Effector memory CD4-positive, alpha-beta T cell (primary cell): ENCODE data around the gene CREB3.

Experiments used
- DNase-seq, 3 donors: peaks; one replicate each; pipeline ENCODE4 v3.0.0-alpha.2; 2020
- H3K27ac ChIP-seq: 2 replicates; pipeline ENCODE4 v1.7.0; 2013; ENCODE audit warnings: mild to moderate bottlenecking, low read length, moderate library complexity; ENCODE audit not compliant: insufficient read depth, poor library complexity, severe bottlenecking
- H3K27me3 ChIP-seq: replicated peaks from 2 replicates; pipeline ENCODE4 v1.7.0; 2013; ENCODE audit warnings: mild to moderate bottlenecking, low read length; ENCODE audit not compliant: insufficient read depth, control insufficient read depth, poor library complexity, severe bottlenecking
- H3K36me3 ChIP-seq: 2 replicates; pipeline ENCODE4 v1.7.0; 2013; ENCODE audit warnings: mild to moderate bottlenecking, low read length, moderate library complexity; ENCODE audit not compliant: control insufficient read depth, insufficient read depth
- H3K4me1 ChIP-seq: 2 replicates; pipeline ENCODE4 v1.7.0; 2013; ENCODE audit warnings: low read length, mild to moderate bottlenecking; ENCODE audit not compliant: control insufficient read depth, insufficient read depth, poor library complexity, severe bottlenecking
- H3K4me3 ChIP-seq: 2 replicates; pipeline ENCODE4 v1.7.0; 2013; ENCODE audit warnings: low read length, low read depth, mild to moderate bottlenecking; ENCODE audit not compliant: insufficient read depth, poor library complexity, severe bottlenecking
- H3K9me3 ChIP-seq: 2 replicates; pipeline ENCODE4 v1.7.0; 2013; ENCODE audit warnings: mild to moderate bottlenecking, low read length, moderate library complexity; ENCODE audit not compliant: control insufficient read depth

CREB3 gene

GRCh38 chr9:35731415-35732184 lies 866 bp upstream of the CREB3 start:
- Histone ChIP-seq H3K27me3 (no peaks in the 10 kb centered on the region), H3K9me3 (no peaks in the 10 kb centered on the region), H3K27ac (peak overlapping the region; percentile 88), H3K4me1 (peaks cover 56% of the 10 kb centered on the region), H3K4me3 (peak overlapping the region; percentile 72), H3K36me3 (peaks cover 14% of the 10 kb centered on the region)
- no peak for DNase-seq

GRCh38 chr9:35732800-35733541 lies 505 bp downstream of the CREB3 start:
- peaks cover 23% of the 10 kb centered on the region for H3K36me3 ChIP-seq
- no peak for DNase-seq
- peaks cover 42% of the 10 kb centered on the region for H3K4me1 ChIP-seq
- no peaks in the 10 kb centered on the region for H3K27me3 ChIP-seq
- H3K9me3 ChIP-seq, result no peaks in the 10 kb centered on the region
- peak overlapping the region; percentile 88 for H3K27ac ChIP-seq
- H3K4me3 ChIP-seq, result peak overlapping the region; percentile 72

- Histone ChIP-seq H3K27ac (no peak overlapping the region), H3K4me1 (peaks cover 33% of the 10 kb centered on the region), H3K9me3 (no peaks in the 10 kb centered on the region), H3K27me3 (no peaks in the 10 kb centered on the region), H3K36me3 (peaks cover 33% of the 10 kb centered on the region), H3K4me3 (no peak overlapping the region)
- no peak for DNase-seq
These were observed 1.6 kb downstream of the CREB3 start for GRCh38 chr9:35734096-35734495.

GRCh38 chr9:35736201-35736633 lies 3.8 kb downstream of the CREB3 start:
- H3K9me3 ChIP-seq, result no peaks in the 10 kb centered on the region
- no peaks in the 10 kb centered on the region for H3K27me3 ChIP-seq
- H3K4me3 ChIP-seq, result no peak overlapping the region
- peak; percentile 22 to 48 (median 43) for DNase-seq
- H3K36me3 ChIP-seq, result peaks cover 45% of the 10 kb centered on the region
- H3K4me1 ChIP-seq, result peaks cover 13% of the 10 kb centered on the region
- H3K27ac ChIP-seq, result peak overlapping the region; percentile 28

- Histone ChIP-seq H3K27me3 (no peaks in the 10 kb centered on the region), H3K27ac (no peak overlapping the region), H3K9me3 (no peaks in the 10 kb centered on the region), H3K36me3 (peaks cover 45% of the 10 kb centered on the region), H3K4me1 (peaks cover 8% of the 10 kb centered on the region), H3K4me3 (no peak overlapping the region)
- no peak for DNase-seq
These were observed 4.7 kb downstream of the CREB3 start for GRCh38 chr9:35737143-35737542.

GRCh38 chr9:35738186-35738585 lies 5.7 kb downstream of the CREB3 start:
- Histone ChIP-seq H3K9me3 (no peaks in the 10 kb centered on the region), H3K4me1 (peaks cover 5% of the 10 kb centered on the region), H3K4me3 (no peak overlapping the region), H3K36me3 (peaks cover 49% of the 10 kb centered on the region), H3K27ac (no peak overlapping the region), H3K27me3 (no peaks in the 10 kb centered on the region)
- DNase-seq, result no peak

GRCh38 chr9:35738924-35739323 lies 6.5 kb downstream of the CREB3 start:
- H3K36me3 ChIP-seq, result peaks cover 56% of the 10 kb centered on the region
- no peaks in the 10 kb centered on the region for H3K27me3 ChIP-seq
- DNase-seq, result no peak
- no peaks in the 10 kb centered on the region for H3K4me1 ChIP-seq
- H3K4me3 ChIP-seq, result no peak overlapping the region
- H3K27ac ChIP-seq, result no peak overlapping the region
- no peaks in the 10 kb centered on the region for H3K9me3 ChIP-seq

- DNase-seq, result no peak
- Histone ChIP-seq H3K36me3 (peaks cover 65% of the 10 kb centered on the region), H3K27me3 (no peaks in the 10 kb centered on the region), H3K27ac (no peak overlapping the region), H3K9me3 (no peaks in the 10 kb centered on the region), H3K4me3 (no peak overlapping the region), H3K4me1 (no peaks in the 10 kb centered on the region)
These were observed 7.8 kb downstream of the CREB3 start for GRCh38 chr9:35740243-35740642.

GRCh38 chr9:35741740-35742139 lies 9.3 kb downstream of the CREB3 start:
- H3K27ac ChIP-seq, result no peak overlapping the region
- peaks cover 9% of the 10 kb centered on the region for H3K4me1 ChIP-seq
- no peak overlapping the region for H3K4me3 ChIP-seq
- no peaks in the 10 kb centered on the region for H3K9me3 ChIP-seq
- peaks cover 53% of the 10 kb centered on the region for H3K36me3 ChIP-seq
- no peak for DNase-seq
- no peaks in the 10 kb centered on the region for H3K27me3 ChIP-seq

GRCh38 chr9:35743452-35743851 lies 11.0 kb downstream of the CREB3 start:
- H3K9me3 ChIP-seq, result no peaks in the 10 kb centered on the region
- peaks cover 25% of the 10 kb centered on the region for H3K4me1 ChIP-seq
- H3K27me3 ChIP-seq, result no peaks in the 10 kb centered on the region
- peaks cover 37% of the 10 kb centered on the region for H3K36me3 ChIP-seq
- no peak overlapping the region for H3K27ac ChIP-seq
- no peak for DNase-seq
- no peak overlapping the region for H3K4me3 ChIP-seq
